Adrenal gland (tissue), 12 donors: Measurements from ENCODE around the gene ZNRF3. TPM values are rescaled to one million over a fixed set of nuclear protein-coding genes. Genes with fewer than 3 reads are reported as not detected.

Experiments
- DNase-seq, 7 donors: peaks; one replicate each; pipeline ENCODE4 v3.0.0-alpha.2; 2019 to 2020
- H3K27ac ChIP-seq, 5 donors: fragments of 200-600 bp; sonication (generic) in 4 of 5; 1 replicate in 3 of 5; 2 replicates in 2 of 5; pipeline versions ENCODE4 v1.5.1 to v1.8.0; 2016 to 2020; ENCODE audit warnings: mild to moderate bottlenecking in 1 of 5
- H3K27me3 ChIP-seq: fragments of 200-600 bp; 2 replicates; pipeline ENCODE4 v1.8.0; 2021
- H3K36me3 ChIP-seq, 2 donors: fragments of 200-600 bp; replicated peaks in 1 of 2; 1 replicate in 1 of 2; 2 replicates in 1 of 2; pipeline versions ENCODE4 v1.5.1 to v1.8.0; 2018 to 2022
- H3K4me1 ChIP-seq, 2 donors: fragments of 200-600 bp; replicated peaks in 1 of 2; 1 replicate in 1 of 2; 2 replicates in 1 of 2; pipeline versions ENCODE4 v1.5.1 to v1.8.0; 2018 to 2021
- H3K4me3 ChIP-seq, 4 donors: fragments of 200-600 bp; sonication (generic) in 3 of 4; one replicate each; pipeline ENCODE4 v1.5.1; 2016 to 2018
- H3K9me3 ChIP-seq, 3 donors: fragments of 200-600 bp; sonication (generic) in 1 of 3; replicated peaks in 1 of 3; 1 replicate in 2 of 3; 2 replicates in 1 of 3; pipeline versions ENCODE4 v1.5.1 to v1.8.0; 2016 to 2021
- CTCF ChIP-seq, 6 experiments: fragments of 450-650 bp in 4 of 6; fragments of 200-600 bp in 2 of 6; sonication (generic) in 1 of 6; IDR thresholded peaks; 1 replicate in 5 of 6; 2 replicates in 1 of 6; pipeline versions ENCODE4 v1.5.1 to v1.8.0; 2016 to 2021; ENCODE audit warnings: antibody characterized with exemption in 6 of 6, mild to moderate bottlenecking in 2 of 6, moderate library complexity in 1 of 6
- POLR2A ChIP-seq, 2 donors: fragments of 450-650 bp; IDR thresholded peaks; one replicate each; pipeline ENCODE4 v1.6.1; 2017; ENCODE audit warnings: antibody characterized with exemption in 2 of 2, mild to moderate bottlenecking in 2 of 2, moderate library complexity in 1 of 2
- WGBS, 4 donors: extraction: QIAGEN DNeasy Blood & Tissue Kit in 2 of 4; methylation state at CpG; one replicate each; pipeline versions ENCODE4 v1.1.5 to v1.1.7; 2013 to 2017; 5-methylcytosine and 5-hydroxymethylcytosine counted together
- intact Hi-C, 2 donors: fragments of 100-400 bp; cut with DNase I; formaldehyde crosslinking; loops; one replicate each; pipeline versions ENCODE4 v1.14.1 to v1.15.0; 2022 to 2023
- polyA plus RNA-seq, 3 donors: library from polyadenylated mRNA; stranded (reverse); fragments of 200-250 nt in 2 of 3; fragments of 350-450 nt in 1 of 3; fragmentation: Illumina TruSeq in 1 of 3; extraction: RNeasy Lipid Tissue Mini Kit (QIAGEN cat#74804) in 1 of 3; gene quantifications; one replicate each; pipeline ENCODE4 v1.2.3, GENCODE V29; 2013 to 2014
- small RNA-seq, 2 donors: library from RNA; depleted of rRNA; stranded (forward); fragments of <200 nt; gene quantifications; one replicate each; pipeline ENCODE3, GENCODE V24; 2016
- total RNA-seq, 9 donors: library from RNA; depleted of rRNA in 4 of 9; stranded (reverse); fragments of >200 nt in 4 of 9; fragments of 120-200 nt in 1 of 9; fragmentation: NEBNext Ultra II Directional in 1 of 9; extraction: Animal tissue kit (Norgen Biotek cat#: 25700) in 1 of 9; gene quantifications; one replicate each; pipeline versions ENCODE4 v1.1.0 to v1.2.4, GENCODE V29; 2013 to 2023
- donor health status: healthy with polysubstance abuse.
- donor health status: Bipolar disorder and iron deficiency.
- donor health status: DM: yes; HTN: yes; CAD: no.
- donor health status: DM: no; HTN: no; CAD: no.
- donor health status: DM: no; HTN: no; CAD: no.
- donor health status: DM: yes; HTN: yes; CAD: no.

Gene ZNRF3
- total and polyA plus RNA-seq, 12 donors, result 3.1 to 40.9 (median 17.0) TPM

DNA sequence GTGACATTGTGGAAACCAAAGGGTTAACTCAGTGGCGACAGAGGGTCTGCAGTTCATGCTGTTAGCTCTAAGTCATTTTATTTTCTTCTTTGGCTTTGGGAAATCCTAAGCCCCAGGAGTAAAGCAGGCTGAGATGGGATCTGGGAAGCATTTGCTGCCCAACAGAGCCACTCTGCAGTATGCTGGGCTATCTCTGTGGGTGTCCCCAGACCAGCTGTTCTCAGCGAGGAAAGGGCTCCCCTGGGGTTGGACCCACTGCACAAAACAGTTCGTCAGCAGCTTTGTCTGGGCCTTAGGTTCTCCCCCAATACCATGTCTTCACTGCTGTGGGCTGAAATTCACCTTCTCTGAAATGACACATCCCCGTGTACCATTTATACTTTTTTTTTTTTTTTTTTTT, 223.5 kb downstream of the ZNRF3 start:
- no peak for DNase-seq
- intact Hi-C loops, result no loop called here
- no peaks in the 10 kb centered on the region for H3K36me3 ChIP-seq
- H3K27ac ChIP-seq, result no peak overlapping the region
- no peaks in the 10 kb centered on the region for H3K27me3 ChIP-seq
- no peak overlapping the region for H3K4me3 ChIP-seq
- no peak for TF ChIP-seq POLR2A (IDR thresholded peaks at IDR 0.05)
- no peak for TF ChIP-seq CTCF (IDR thresholded peaks at IDR 0.05)
- peaks cover 7% of the 10 kb centered on the region in 2 donors for H3K4me1 ChIP-seq
- H3K9me3 ChIP-seq, result no peaks in the 10 kb centered on the region
- 48 to 71% (median 51%) methylated on average over 4 of the region's 4 CpGs for WGBS, 4 donors

Small RNAs within 50 kb of the gene (small RNA-seq; reads per million reads assigned to genes)
- gene Z93930.1, result 0 reads per million in 2 donors

Other genes with a start within 250 kb of the ZNRF3 start
- gene TTC28, start 203.7 kb upstream of the ZNRF3 start, total RNA-seq, result 10 to 100 TPM; 26.1 to 75.6 (median 36.7) TPM
- gene TTC28, start 203.7 kb upstream of the ZNRF3 start, polyA plus RNA-seq, result 1 to 10 TPM; 3.4 to 9.6 (median 6.6) TPM
- 10 to 100 TPM in 4 of 9 donors, 1 to 10 TPM in 5; 3.2 to 45.0 (median 9.5) TPM for gene CHEK2, start 141.8 kb upstream of the ZNRF3 start, total RNA-seq
- gene CHEK2, start 141.8 kb upstream of the ZNRF3 start, polyA plus RNA-seq, result 10 to 100 TPM; 18.8 to 31.0 (median 23.1) TPM
- 10 to 100 TPM; 19.7 to 48.2 (median 27.2) TPM for gene HSCB, start 141.5 kb upstream of the ZNRF3 start, total RNA-seq
- 10 to 100 TPM; 29.4 to 31.7 (median 29.8) TPM for gene HSCB, start 141.5 kb upstream of the ZNRF3 start, polyA plus RNA-seq
- gene CCDC117, start 110.9 kb upstream of the ZNRF3 start, total RNA-seq, result 10 to 100 TPM; 16.3 to 31.0 (median 23.6) TPM
- gene CCDC117, start 110.9 kb upstream of the ZNRF3 start, polyA plus RNA-seq, result 10 to 100 TPM in 2 of 3 donors, 1 to 10 TPM in 1; 9.0 to 38.0 (median 13.1) TPM
- 100 to 1,000 TPM in 8 of 9 donors, 10 to 100 TPM in 1; 70.7 to 393 (median 156) TPM for gene XBP1, start 83.0 kb upstream of the ZNRF3 start, total RNA-seq
- 100 to 1,000 TPM in 1 of 3 donors, 10 to 100 TPM in 2; 31.2 to 250 (median 42.2) TPM for gene XBP1, start 83.0 kb upstream of the ZNRF3 start, polyA plus RNA-seq
- gene C22orf31, start 178.3 kb downstream of the ZNRF3 start, total RNA-seq, result under 1 TPM in 2 of 9 donors, not detected in 7; 0.11 to 0.43 TPM
- 1 to 10 TPM in 2 of 3 donors, not detected in 1; 1.4 to 1.9 TPM for gene C22orf31, start 178.3 kb downstream of the ZNRF3 start, polyA plus RNA-seq
- 10 to 100 TPM in 8 of 9 donors, 1 to 10 TPM in 1; 4.3 to 58.7 (median 40.3) TPM for gene KREMEN1, start 189.5 kb downstream of the ZNRF3 start, total RNA-seq
- 10 to 100 TPM in 2 of 3 donors, 1 to 10 TPM in 1; 9.3 to 20.2 (median 19.9) TPM for gene KREMEN1, start 189.5 kb downstream of the ZNRF3 start, polyA plus RNA-seq